K562 (cell line): ENCODE data around the gene COQ8B. TPM values are rescaled to one million over a fixed set of nuclear protein-coding genes. Genes with fewer than 3 reads are reported as not detected.
A peak's percentile ranks its signal among the peaks of the same experiment; 100 is the strongest.

Experiments
- CCNT2 ChIP-seq: IDR thresholded peaks from 2 replicates; pipeline ENCODE4 v1.6.1; 2011; ENCODE audit warnings: borderline replicate concordance, low read depth, mild to moderate bottlenecking, moderate library complexity, mixed read lengths, low read length; ENCODE audit not compliant: insufficient read length; ENCODE audit errors: extremely low read depth
- CSDE1 ChIP-seq, 2 experiments: fragments of 450-650 bp; IDR thresholded peaks; 2 replicates each; pipeline ENCODE4 v1.6.1; 2016; ENCODE audit warnings: mild to moderate bottlenecking in 1 of 2
- ERF ChIP-seq: fragments of 450-650 bp; formaldehyde crosslinking; IDR thresholded peaks from 2 replicates; pipeline ENCODE4 v1.4.0; 2020; ENCODE audit warnings: mild to moderate bottlenecking, mixed read lengths
- FIP1L1 ChIP-seq: fragments of 200-400 bp; formaldehyde crosslinking; IDR thresholded peaks from 2 replicates; pipeline ENCODE4 v1.6.1; 2018; ENCODE audit warnings: mild to moderate bottlenecking, low read depth, low read length; ENCODE audit not compliant: poor library complexity, severe bottlenecking
- FOXA1 ChIP-seq: fragments of 450-650 bp; IDR thresholded peaks from 2 replicates; pipeline ENCODE4 v1.6.1; 2016; ENCODE audit warnings: mild to moderate bottlenecking, borderline replicate concordance
- HSF4 ChIP-seq: fragments of 250-450 bp; sonication (Bioruptor Pico); IDR thresholded peaks from 2 replicates; pipeline ENCODE4 v2.1.2; 2022; ENCODE audit warnings: mild to moderate bottlenecking, moderate library complexity, borderline replicate concordance
- NELFE ChIP-seq: IDR thresholded peaks from 2 replicates; pipeline ENCODE4 v1.6.1; 2011; ENCODE audit warnings: mild to moderate bottlenecking; ENCODE audit not compliant: insufficient read depth, insufficient read length
- NFYB ChIP-seq: IDR thresholded peaks from 2 replicates; pipeline ENCODE4 v1.6.1; 2011; ENCODE audit warnings: mild to moderate bottlenecking, moderate library complexity; ENCODE audit not compliant: insufficient read length; ENCODE audit errors: extremely low read depth
- POLR3A ChIP-seq: IDR thresholded peaks from 2 replicates; pipeline ENCODE4 v1.6.1; 2011; ENCODE audit warnings: borderline replicate concordance, mild to moderate bottlenecking, moderate library complexity; ENCODE audit not compliant: insufficient read length, insufficient read depth; ENCODE audit errors: extremely low read depth
- SMARCC2 ChIP-seq: fragments of 450-650 bp; IDR thresholded peaks from 2 replicates; pipeline ENCODE4 v1.6.1; 2017; ENCODE audit warnings: antibody characterized with exemption, moderate library complexity, mild to moderate bottlenecking, low read depth
- SMC3 ChIP-seq: conservative IDR thresholded peaks from 2 replicates; pipeline ENCODE4 v1.6.1; 2011; ENCODE audit warnings: low read depth, low read length, improper control_type of control experiment; ENCODE audit not compliant: insufficient read depth
- STAG1 ChIP-seq: sonication (generic); formaldehyde crosslinking; IDR thresholded peaks from 2 replicates; pipeline ENCODE4 v1.5.0; 2020; ENCODE audit warnings: missing genetic modification reagents, borderline replicate concordance
- TRIM24 ChIP-seq, 2 experiments: fragments of 450-650 bp; IDR thresholded peaks; 2 replicates each; pipeline ENCODE4 v1.6.1; 2016
- polyA plus RNA-seq, 8 experiments: library from polyadenylated mRNA; depleted of rRNA in 4 of 8; stranded (reverse) in 5 of 8; unstranded in 3 of 8; fragments of >200 nt; fragmentation: Nextera tagmentation in 2 of 8; fragmentation: Illumina TruSeq in 1 of 8; extraction: Ambion mirVana in 2 of 8; extraction: Trizol in 1 of 8; gene quantifications; 2 replicates each; pipeline versions ENCODE4 v1.2.1 to v1.2.3, GENCODE V29; 2011 to 2014; ENCODE audit warnings: inconsistent platforms in 1 of 8, missing spikeins in 1 of 8
- total RNA-seq, 7 experiments: library from RNA; depleted of rRNA in 6 of 7; stranded (reverse); fragments of >200 nt in 6 of 7; fragmentation: Illumina TruSeq in 2 of 7; extraction: Trizol in 2 of 7; gene quantifications; 2 replicates each; pipeline versions ENCODE4 v1.2.1 to v1.2.3, GENCODE V29; 2011 to 2021; ENCODE audit warnings: low replicate concordance in 1 of 7
- TF ChIP-seq, protein P1 (sequence below): fragments of 200-800 bp; sonication (Bioruptor generic); IDR thresholded peaks from 2 replicates; pipeline ENCODE4 v1.6.1; 2016; ENCODE audit warnings: missing genetic modification characterization, missing compliant biosample characterization
- TF ChIP-seq, protein P2 (sequence below): fragments of 450-650 bp; IDR thresholded peaks from 2 replicates; pipeline ENCODE4 v1.6.1; 2016; ENCODE audit warnings: low read depth

Gene COQ8B
- total and polyA plus RNA-seq, 9 of the 15 experiments (the other 6 are each of a cell fraction or from before 2014, with no cell fraction given), result 0.41 to 32.3 (median 12.9) TPM

- TF ChIP-seq ERF (CRISPR knock-in tag) (no peak), FOXA1 (no peak), STAG1 (no peak), TRIM24 (IDR thresholded peaks at IDR 0.05) (no peak), CCNT2 (peak; percentile 21), NELFE (no peak), NFYB (no peak), CSDE1 (IDR thresholded peaks at IDR 0.05) (no peak), FIP1L1 (no peak), POLR3A (no peak), SMARCC2 (no peak), HSF4 (CRISPR knock-in tag) (no peak), SMC3 (no peak)
- TF ChIP-seq, protein P1, sequence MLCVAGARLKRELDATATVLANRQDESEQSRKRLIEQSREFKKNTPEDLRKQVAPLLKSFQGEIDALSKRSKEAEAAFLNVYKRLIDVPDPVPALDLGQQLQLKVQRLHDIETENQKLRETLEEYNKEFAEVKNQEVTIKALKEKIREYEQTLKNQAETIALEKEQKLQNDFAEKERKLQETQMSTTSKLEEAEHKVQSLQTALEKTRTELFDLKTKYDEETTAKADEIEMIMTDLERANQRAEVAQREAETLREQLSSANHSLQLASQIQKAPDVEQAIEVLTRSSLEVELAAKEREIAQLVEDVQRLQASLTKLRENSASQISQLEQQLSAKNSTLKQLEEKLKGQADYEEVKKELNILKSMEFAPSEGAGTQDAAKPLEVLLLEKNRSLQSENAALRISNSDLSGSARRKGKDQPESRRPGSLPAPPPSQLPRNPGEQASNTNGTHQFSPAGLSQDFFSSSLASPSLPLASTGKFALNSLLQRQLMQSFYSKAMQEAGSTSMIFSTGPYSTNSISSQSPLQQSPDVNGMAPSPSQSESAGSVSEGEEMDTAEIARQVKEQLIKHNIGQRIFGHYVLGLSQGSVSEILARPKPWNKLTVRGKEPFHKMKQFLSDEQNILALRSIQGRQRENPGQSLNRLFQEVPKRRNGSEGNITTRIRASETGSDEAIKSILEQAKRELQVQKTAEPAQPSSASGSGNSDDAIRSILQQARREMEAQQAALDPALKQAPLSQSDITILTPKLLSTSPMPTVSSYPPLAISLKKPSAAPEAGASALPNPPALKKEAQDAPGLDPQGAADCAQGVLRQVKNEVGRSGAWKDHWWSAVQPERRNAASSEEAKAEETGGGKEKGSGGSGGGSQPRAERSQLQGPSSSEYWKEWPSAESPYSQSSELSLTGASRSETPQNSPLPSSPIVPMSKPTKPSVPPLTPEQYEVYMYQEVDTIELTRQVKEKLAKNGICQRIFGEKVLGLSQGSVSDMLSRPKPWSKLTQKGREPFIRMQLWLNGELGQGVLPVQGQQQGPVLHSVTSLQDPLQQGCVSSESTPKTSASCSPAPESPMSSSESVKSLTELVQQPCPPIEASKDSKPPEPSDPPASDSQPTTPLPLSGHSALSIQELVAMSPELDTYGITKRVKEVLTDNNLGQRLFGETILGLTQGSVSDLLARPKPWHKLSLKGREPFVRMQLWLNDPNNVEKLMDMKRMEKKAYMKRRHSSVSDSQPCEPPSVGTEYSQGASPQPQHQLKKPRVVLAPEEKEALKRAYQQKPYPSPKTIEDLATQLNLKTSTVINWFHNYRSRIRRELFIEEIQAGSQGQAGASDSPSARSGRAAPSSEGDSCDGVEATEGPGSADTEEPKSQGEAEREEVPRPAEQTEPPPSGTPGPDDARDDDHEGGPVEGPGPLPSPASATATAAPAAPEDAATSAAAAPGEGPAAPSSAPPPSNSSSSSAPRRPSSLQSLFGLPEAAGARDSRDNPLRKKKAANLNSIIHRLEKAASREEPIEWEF (CRISPR knock-in tag), result no peak
- TF ChIP-seq, protein P2, sequence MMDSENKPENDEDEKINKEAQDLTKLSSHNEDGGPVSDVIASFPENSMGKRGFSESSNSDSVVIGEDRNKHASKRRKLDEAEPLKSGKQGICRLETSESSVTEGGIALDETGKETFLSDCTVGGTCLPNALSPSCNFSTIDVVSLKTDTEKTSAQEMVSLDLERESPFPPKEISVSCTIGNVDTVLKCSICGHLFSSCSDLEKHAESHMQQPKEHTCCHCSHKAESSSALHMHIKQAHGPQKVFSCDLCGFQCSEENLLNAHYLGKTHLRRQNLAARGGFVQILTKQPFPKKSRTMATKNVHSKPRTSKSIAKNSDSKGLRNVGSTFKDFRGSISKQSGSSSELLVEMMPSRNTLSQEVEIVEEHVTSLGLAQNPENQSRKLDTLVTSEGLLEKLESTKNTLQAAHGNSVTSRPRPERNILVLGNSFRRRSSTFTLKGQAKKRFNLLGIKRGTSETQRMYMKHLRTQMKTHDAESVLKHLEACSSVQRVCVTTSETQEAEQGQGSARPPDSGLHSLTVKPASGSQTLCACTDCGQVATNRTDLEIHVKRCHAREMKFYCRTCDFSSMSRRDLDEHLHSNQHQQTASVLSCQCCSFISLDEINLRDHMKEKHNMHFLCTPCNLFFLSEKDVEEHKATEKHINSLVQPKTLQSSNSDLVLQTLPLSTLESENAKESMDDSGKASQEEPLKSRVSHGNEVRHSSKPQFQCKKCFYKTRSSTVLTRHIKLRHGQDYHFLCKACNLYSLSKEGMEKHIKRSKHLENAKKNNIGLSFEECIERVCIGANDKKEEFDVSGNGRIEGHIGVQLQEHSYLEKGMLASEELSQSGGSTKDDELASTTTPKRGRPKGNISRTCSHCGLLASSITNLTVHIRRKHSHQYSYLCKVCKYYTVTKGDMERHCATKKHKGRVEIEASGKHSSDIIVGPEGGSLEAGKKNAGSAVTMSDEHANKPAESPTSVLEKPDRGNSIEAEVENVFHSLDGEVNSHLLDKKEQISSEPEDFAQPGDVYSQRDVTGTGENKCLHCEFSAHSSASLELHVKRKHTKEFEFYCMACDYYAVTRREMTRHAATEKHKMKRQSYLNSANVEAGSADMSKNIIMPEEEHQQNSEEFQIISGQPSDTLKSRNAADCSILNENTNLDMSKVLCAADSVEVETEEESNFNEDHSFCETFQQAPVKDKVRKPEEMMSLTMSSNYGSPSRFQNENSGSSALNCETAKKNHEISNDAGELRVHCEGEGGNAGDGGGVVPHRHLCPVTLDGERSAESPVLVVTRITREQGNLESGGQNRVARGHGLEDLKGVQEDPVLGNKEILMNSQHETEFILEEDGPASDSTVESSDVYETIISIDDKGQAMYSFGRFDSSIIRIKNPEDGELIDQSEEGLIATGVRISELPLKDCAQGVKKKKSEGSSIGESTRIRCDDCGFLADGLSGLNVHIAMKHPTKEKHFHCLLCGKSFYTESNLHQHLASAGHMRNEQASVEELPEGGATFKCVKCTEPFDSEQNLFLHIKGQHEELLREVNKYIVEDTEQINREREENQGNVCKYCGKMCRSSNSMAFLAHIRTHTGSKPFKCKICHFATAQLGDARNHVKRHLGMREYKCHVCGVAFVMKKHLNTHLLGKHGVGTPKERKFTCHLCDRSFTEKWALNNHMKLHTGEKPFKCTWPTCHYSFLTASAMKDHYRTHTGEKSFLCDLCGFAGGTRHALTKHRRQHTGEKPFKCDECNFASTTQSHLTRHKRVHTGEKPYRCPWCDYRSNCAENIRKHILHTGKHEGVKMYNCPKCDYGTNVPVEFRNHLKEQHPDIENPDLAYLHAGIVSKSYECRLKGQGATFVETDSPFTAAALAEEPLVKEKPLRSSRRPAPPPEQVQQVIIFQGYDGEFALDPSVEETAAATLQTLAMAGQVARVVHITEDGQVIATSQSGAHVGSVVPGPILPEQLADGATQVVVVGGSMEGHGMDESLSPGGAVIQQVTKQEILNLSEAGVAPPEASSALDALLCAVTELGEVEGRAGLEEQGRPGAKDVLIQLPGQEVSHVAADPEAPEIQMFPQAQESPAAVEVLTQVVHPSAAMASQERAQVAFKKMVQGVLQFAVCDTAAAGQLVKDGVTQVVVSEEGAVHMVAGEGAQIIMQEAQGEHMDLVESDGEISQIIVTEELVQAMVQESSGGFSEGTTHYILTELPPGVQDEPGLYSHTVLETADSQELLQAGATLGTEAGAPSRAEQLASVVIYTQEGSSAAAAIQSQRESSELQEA, result no peak
These were observed 34.3 kb upstream of the COQ8B start, which contains the start of gene SNRPA (continued) for GRCh38 chr19:40750874-40751537.
